HepG2 (cell line): ENCODE data around the gene MYOM1. TPM values are rescaled to one million over a fixed set of nuclear protein-coding genes. Genes with fewer than 3 reads are reported as not detected.

Source experiments
- MIER3 ChIP-seq: IDR thresholded peaks from 2 replicates; pipeline ENCODE4 v1.6.1; 2016; ENCODE audit warnings: missing compliant biosample characterization, borderline replicate concordance
- PRDM10 ChIP-seq: sonication (generic); formaldehyde crosslinking; IDR thresholded peaks from 2 replicates; pipeline ENCODE4 v1.4.0; 2020; ENCODE audit warnings: low read depth, missing genetic modification reagents
- RFX1 ChIP-seq: fragments of 450-650 bp; IDR thresholded peaks from 2 replicates; pipeline ENCODE4 v1.6.1; 2017
- SNAI1 ChIP-seq: sonication (generic); formaldehyde crosslinking; IDR thresholded peaks from 2 replicates; pipeline ENCODE4 v1.5.0; 2020; ENCODE audit warnings: mild to moderate bottlenecking, missing genetic modification reagents, borderline replicate concordance
- SYNCRIP ChIP-seq: fragments of 200-400 bp; formaldehyde crosslinking; IDR thresholded peaks from 2 replicates; pipeline ENCODE4 v1.6.1; 2018; ENCODE audit warnings: mild to moderate bottlenecking, low read depth, low read length; ENCODE audit not compliant: insufficient read depth
- YEATS4 ChIP-seq: sonication (generic); formaldehyde crosslinking; IDR thresholded peaks from 2 replicates; pipeline ENCODE4 v1.4.0; 2020; ENCODE audit warnings: missing genetic modification reagents, borderline replicate concordance
- ZKSCAN5 ChIP-seq: sonication (generic); formaldehyde crosslinking; IDR thresholded peaks from 2 replicates; pipeline ENCODE4 v1.5.1; 2020; ENCODE audit warnings: mild to moderate bottlenecking, missing genetic modification reagents
- ZNF17 ChIP-seq: sonication (generic); formaldehyde crosslinking; IDR thresholded peaks from 2 replicates; pipeline ENCODE4 v1.5.0; 2020; ENCODE audit warnings: mild to moderate bottlenecking, missing genetic modification reagents
- ZNF24 ChIP-seq: fragments of 450-650 bp; IDR thresholded peaks from 2 replicates; pipeline ENCODE4 v1.6.1; 2017; ENCODE audit warnings: antibody characterized with exemption, mild to moderate bottlenecking
- ZNF264 ChIP-seq: sonication (generic); formaldehyde crosslinking; IDR thresholded peaks from 2 replicates; pipeline ENCODE4 v1.4.0; 2020; ENCODE audit warnings: missing genetic modification reagents
- ZNF317 ChIP-seq: sonication (generic); formaldehyde crosslinking; IDR thresholded peaks from 2 replicates; pipeline ENCODE4 v1.5.0; 2020; ENCODE audit warnings: mild to moderate bottlenecking, missing genetic modification reagents
- ZNF552 ChIP-seq: sonication (generic); formaldehyde crosslinking; IDR thresholded peaks from 2 replicates; pipeline ENCODE4 v1.9.0; 2022; ENCODE audit warnings: missing genetic modification reagents, mild to moderate bottlenecking, borderline replicate concordance
- ZNF766 ChIP-seq: sonication (generic); formaldehyde crosslinking; IDR thresholded peaks from 2 replicates; pipeline ENCODE4 v1.5.0; 2020; ENCODE audit warnings: missing genetic modification reagents, borderline replicate concordance
- polyA plus RNA-seq, 8 experiments: library from polyadenylated mRNA; depleted of rRNA in 3 of 8; stranded (reverse) in 7 of 8; unstranded in 1 of 8; fragments of >200 nt; fragmentation: Illumina TruSeq in 4 of 8; extraction: Trizol in 4 of 8; gene quantifications; 2 replicates each; pipeline versions ENCODE4 v1.2.1 to v1.2.3, GENCODE V29; 2011 to 2016; ENCODE audit warnings: low read depth in 4 of 8, missing spikeins in 1 of 8, mixed read lengths in 1 of 8; ENCODE audit not compliant: insufficient read depth in 1 of 8
- total RNA-seq, 5 experiments: library from RNA; depleted of rRNA; stranded (reverse); fragments of >200 nt; fragmentation: Illumina TruSeq; extraction: Trizol; gene quantifications; 2 replicates each; pipeline ENCODE4 v1.2.3, GENCODE V29; 2016; ENCODE audit warnings: low read depth in 1 of 5
- TF ChIP-seq, protein P1 (sequence below): sonication (generic); formaldehyde crosslinking; IDR thresholded peaks from 2 replicates; pipeline ENCODE4 v1.8.0; 2022; ENCODE audit warnings: mild to moderate bottlenecking, missing genetic modification reagents
- TF ChIP-seq, protein P2 (sequence below): sonication (generic); formaldehyde crosslinking; IDR thresholded peaks from 2 replicates; pipeline ENCODE4 v1.5.1; 2020; ENCODE audit warnings: mild to moderate bottlenecking, missing genetic modification reagents, moderate library complexity
- TF ChIP-seq, protein P3 (sequence below): IDR thresholded peaks from 2 replicates; pipeline ENCODE4 v1.6.1; 2016; ENCODE audit warnings: missing compliant biosample characterization, missing genetic modification reagents, borderline replicate concordance
- TF ChIP-seq, protein P4 (sequence below): sonication (generic); formaldehyde crosslinking; IDR thresholded peaks from 2 replicates; pipeline ENCODE4 v1.5.0; 2020; ENCODE audit warnings: mild to moderate bottlenecking, low read depth, missing genetic modification reagents, borderline replicate concordance
- TF ChIP-seq, protein P5 (sequence below): sonication (generic); formaldehyde crosslinking; IDR thresholded peaks from 2 replicates; pipeline ENCODE4 v1.4.0; 2020; ENCODE audit warnings: missing genetic modification reagents

MYOM1 gene
- total and polyA plus RNA-seq, 2 of the 13 experiments (the other 11 are each of a cell fraction or from before 2014, with no cell fraction given): 0.46 to 0.98 TPM

DNA sequence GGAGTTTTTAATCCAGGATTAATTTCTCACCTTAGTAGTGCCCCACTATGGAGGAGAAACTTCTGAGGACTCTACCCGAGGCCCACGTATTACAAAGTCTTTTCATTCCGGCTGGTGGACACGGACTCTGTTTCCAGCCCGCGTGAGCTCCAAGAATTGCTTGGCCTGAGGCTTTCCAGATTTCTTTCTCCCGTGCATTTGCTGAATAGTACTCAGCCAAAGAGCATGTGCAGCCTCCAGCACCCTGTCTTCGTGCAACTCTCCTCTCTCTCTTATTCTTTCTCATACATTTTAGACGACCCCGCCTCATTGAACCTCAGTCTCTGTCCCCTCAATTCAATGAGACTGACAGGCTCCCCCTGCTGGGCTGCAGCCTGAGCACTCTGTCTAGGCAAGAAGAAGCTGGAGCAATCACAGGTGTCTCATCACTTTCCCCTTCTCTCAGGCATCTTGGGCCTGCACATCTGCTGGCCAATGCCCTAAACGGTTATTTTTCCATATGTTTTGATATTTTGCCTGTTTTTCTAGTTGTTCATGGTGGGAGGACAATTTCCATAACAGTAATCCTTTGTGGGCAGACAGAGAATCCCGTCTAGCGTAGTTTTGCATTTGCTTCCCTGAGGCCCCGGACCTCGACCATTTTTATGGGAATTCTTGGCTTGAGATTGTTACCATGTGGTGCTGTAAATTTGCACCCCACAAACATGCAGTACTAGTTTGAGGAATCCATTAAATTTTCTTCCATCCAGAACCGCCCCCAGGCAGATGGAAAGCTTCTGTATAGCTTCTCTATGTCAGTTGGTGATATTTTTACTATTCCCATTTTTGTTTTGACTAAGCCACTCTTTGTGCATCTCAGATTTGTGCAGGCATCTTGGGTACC lies 156.7 kb downstream of the MYOM1 start (continued):
- TF ChIP-seq, protein P1, sequence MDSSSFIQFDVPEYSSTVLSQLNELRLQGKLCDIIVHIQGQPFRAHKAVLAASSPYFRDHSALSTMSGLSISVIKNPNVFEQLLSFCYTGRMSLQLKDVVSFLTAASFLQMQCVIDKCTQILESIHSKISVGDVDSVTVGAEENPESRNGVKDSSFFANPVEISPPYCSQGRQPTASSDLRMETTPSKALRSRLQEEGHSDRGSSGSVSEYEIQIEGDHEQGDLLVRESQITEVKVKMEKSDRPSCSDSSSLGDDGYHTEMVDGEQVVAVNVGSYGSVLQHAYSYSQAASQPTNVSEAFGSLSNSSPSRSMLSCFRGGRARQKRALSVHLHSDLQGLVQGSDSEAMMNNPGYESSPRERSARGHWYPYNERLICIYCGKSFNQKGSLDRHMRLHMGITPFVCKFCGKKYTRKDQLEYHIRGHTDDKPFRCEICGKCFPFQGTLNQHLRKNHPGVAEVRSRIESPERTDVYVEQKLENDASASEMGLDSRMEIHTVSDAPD: no peak
- TF ChIP-seq ZNF317 (CRISPR knock-in tag) (0 out of 2 replicates have a peak, but pooled peaks have one; percentile 28), ZNF264 (CRISPR knock-in tag) (peak; percentile 68; the same call in 1 of the 2 replicates), PRDM10 (CRISPR knock-in tag) (peak; percentile 17; the same call in 1 of the 2 replicates), ZNF552 (CRISPR knock-in tag) (no peak), YEATS4 (CRISPR knock-in tag) (peak; percentile 76; the same call in 1 of the 2 replicates), ZNF24 (0 out of 2 replicates have a peak, but pooled peaks have one; percentile 39), ZNF766 (CRISPR knock-in tag) (peak; percentile 79; the same call in 1 of the 2 replicates), MIER3 (CRISPR knock-in tag) (0 out of 2 replicates have a peak, but pooled peaks have one; percentile 28), ZKSCAN5 (no peak), SNAI1 (CRISPR knock-in tag) (no peak), SYNCRIP (no peak), RFX1 (no peak), ZNF17 (CRISPR knock-in tag) (no peak)
- TF ChIP-seq, protein P2, sequence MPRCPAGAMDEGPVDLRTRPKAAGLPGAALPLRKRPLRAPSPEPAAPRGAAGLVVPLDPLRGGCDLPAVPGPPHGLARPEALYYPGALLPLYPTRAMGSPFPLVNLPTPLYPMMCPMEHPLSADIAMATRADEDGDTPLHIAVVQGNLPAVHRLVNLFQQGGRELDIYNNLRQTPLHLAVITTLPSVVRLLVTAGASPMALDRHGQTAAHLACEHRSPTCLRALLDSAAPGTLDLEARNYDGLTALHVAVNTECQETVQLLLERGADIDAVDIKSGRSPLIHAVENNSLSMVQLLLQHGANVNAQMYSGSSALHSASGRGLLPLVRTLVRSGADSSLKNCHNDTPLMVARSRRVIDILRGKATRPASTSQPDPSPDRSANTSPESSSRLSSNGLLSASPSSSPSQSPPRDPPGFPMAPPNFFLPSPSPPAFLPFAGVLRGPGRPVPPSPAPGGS (CRISPR knock-in tag): no peak
- TF ChIP-seq, protein P3, sequence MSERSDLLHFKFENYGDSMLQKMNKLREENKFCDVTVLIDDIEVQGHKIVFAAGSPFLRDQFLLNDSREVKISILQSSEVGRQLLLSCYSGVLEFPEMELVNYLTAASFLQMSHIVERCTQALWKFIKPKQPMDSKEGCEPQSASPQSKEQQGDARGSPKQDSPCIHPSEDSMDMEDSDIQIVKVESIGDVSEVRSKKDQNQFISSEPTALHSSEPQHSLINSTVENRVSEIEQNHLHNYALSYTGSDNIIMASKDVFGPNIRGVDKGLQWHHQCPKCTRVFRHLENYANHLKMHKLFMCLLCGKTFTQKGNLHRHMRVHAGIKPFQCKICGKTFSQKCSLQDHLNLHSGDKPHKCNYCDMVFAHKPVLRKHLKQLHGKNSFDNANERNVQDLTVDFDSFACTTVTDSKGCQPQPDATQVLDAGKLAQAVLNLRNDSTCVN (CRISPR knock-in tag): no peak
- TF ChIP-seq, protein P4, sequence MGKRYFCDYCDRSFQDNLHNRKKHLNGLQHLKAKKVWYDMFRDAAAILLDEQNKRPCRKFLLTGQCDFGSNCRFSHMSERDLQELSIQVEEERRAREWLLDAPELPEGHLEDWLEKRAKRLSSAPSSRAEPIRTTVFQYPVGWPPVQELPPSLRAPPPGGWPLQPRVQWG (CRISPR knock-in tag): no peak
- TF ChIP-seq, protein P5, sequence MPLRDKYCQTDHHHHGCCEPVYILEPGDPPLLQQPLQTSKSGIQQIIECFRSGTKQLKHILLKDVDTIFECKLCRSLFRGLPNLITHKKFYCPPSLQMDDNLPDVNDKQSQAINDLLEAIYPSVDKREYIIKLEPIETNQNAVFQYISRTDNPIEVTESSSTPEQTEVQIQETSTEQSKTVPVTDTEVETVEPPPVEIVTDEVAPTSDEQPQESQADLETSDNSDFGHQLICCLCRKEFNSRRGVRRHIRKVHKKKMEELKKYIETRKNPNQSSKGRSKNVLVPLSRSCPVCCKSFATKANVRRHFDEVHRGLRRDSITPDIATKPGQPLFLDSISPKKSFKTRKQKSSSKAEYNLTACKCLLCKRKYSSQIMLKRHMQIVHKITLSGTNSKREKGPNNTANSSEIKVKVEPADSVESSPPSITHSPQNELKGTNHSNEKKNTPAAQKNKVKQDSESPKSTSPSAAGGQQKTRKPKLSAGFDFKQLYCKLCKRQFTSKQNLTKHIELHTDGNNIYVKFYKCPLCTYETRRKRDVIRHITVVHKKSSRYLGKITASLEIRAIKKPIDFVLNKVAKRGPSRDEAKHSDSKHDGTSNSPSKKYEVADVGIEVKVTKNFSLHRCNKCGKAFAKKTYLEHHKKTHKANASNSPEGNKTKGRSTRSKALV: 0 out of 2 replicates have a peak, but pooled peaks have one; percentile 41
